ENCODE data around the gene MSH3.

MSH3 gene

GRCh38 chr5:80904533-80905187 lies 250.2 kb downstream of the MSH3 start:
- no peak for DNase-seq (ENCODE audit: low read depth in 2 of 2)

- DNase-seq (ENCODE audit: low read depth in 2 of 2), result no peak
Observed at GRCh38 chr5:80905405-80905804, 251.0 kb downstream of the MSH3 start.

GRCh38 chr5:80912479-80912878 lies 258.0 kb downstream of the MSH3 start:
- no peak for DNase-seq (ENCODE audit: low read depth in 2 of 2)

- DNase-seq (ENCODE audit: low read depth in 2 of 2), result no peak
Observed at GRCh38 chr5:80915716-80916115, 261.3 kb downstream of the MSH3 start.

GRCh38 chr5:80916676-80917075 lies 262.2 kb downstream of the MSH3 start:
- no peak for DNase-seq (ENCODE audit: low read depth in 2 of 2)

- no peak for DNase-seq (ENCODE audit: low read depth in 2 of 2)
Observed at GRCh38 chr5:80917631-80918030, 263.2 kb downstream of the MSH3 start.

GRCh38 chr5:80919678-80920196 lies 265.3 kb downstream of the MSH3 start:
- no peak for DNase-seq (ENCODE audit: low read depth in 2 of 2)

GRCh38 chr5:80920333-80920732 lies 265.9 kb downstream of the MSH3 start:
- DNase-seq (ENCODE audit: low read depth in 2 of 2), result no peak

- DNase-seq (ENCODE audit: low read depth in 2 of 2), result no peak
Observed at GRCh38 chr5:80921026-80921425, 266.6 kb downstream of the MSH3 start.

- no peak for DNase-seq (ENCODE audit: low read depth in 2 of 2)
Observed at GRCh38 chr5:80925931-80926330, 271.5 kb downstream of the MSH3 start.

Measured in stimulated activated CD4-positive, alpha-beta T cell treated with anti-CD3 and anti-CD28 coated beads, Interleukin-4, amount 100 ng/mL, for 48 hours (primary cell).